NCI-H2227 (cell line): Measurements from ENCODE around the gene PTPN13.
A peak's percentile ranks its signal among the peaks of the same experiment; 100 is the strongest.

Experiments
- DNase-seq: peaks from one replicate; lab custom pipeline; 2025; ENCODE audit not compliant: unreplicated experiment; lab: John Stamatoyannopoulos, UW

The PTPN13 gene, protein sequence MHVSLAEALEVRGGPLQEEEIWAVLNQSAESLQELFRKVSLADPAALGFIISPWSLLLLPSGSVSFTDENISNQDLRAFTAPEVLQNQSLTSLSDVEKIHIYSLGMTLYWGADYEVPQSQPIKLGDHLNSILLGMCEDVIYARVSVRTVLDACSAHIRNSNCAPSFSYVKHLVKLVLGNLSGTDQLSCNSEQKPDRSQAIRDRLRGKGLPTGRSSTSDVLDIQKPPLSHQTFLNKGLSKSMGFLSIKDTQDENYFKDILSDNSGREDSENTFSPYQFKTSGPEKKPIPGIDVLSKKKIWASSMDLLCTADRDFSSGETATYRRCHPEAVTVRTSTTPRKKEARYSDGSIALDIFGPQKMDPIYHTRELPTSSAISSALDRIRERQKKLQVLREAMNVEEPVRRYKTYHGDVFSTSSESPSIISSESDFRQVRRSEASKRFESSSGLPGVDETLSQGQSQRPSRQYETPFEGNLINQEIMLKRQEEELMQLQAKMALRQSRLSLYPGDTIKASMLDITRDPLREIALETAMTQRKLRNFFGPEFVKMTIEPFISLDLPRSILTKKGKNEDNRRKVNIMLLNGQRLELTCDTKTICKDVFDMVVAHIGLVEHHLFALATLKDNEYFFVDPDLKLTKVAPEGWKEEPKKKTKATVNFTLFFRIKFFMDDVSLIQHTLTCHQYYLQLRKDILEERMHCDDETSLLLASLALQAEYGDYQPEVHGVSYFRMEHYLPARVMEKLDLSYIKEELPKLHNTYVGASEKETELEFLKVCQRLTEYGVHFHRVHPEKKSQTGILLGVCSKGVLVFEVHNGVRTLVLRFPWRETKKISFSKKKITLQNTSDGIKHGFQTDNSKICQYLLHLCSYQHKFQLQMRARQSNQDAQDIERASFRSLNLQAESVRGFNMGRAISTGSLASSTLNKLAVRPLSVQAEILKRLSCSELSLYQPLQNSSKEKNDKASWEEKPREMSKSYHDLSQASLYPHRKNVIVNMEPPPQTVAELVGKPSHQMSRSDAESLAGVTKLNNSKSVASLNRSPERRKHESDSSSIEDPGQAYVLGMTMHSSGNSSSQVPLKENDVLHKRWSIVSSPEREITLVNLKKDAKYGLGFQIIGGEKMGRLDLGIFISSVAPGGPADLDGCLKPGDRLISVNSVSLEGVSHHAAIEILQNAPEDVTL (N-terminal part only)

DNA sequence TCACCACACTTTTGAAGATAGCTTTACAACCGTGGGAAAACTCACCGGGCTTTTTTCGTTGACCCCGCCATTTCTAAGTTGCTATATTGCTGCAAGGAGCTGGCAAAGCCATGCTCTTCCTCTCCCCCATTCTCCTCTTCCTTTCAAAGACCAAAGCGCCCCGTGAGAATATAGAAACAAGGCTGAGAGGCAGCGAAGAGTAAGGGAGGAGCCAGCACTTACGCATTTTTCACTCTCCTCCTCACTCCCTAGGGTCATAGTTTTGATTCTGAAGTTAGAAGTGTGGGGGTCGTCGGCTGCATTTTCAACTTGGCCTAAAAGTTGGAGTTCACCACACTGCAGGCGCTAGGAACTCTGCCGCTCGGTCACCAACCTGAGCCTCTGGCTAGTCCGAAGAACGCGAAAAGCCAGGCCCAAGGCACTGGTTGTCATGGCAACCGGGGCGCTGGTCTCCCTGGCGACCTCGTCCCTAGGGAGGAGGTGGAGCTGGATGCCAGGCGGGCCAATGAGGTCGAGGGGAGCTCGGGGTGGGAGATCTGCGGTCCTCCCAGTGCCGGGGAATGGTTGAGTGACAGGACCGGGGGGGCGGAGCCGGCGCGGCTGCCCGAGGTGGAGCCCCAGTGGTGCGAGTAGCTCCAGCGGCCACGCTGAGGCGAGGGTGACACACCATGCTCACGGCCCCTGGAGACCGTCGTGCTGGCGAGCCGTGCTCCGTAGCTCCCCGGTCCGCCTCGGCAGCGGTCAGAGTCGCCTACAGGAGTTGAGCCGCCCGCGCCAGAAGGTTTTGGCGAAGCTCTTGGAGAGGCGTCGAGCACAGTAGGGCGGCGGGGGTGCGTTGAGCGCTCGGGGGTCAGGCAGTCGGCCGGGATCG is at the start of gene PTPN13:
Gene PTPN13 (plus strand): TSS at position 628 of the 871 bp plus-strand sequence. CDS start 40,942 bp downstream, outside the sequence.
- peak; percentile 97 for DNase-seq

DNA sequence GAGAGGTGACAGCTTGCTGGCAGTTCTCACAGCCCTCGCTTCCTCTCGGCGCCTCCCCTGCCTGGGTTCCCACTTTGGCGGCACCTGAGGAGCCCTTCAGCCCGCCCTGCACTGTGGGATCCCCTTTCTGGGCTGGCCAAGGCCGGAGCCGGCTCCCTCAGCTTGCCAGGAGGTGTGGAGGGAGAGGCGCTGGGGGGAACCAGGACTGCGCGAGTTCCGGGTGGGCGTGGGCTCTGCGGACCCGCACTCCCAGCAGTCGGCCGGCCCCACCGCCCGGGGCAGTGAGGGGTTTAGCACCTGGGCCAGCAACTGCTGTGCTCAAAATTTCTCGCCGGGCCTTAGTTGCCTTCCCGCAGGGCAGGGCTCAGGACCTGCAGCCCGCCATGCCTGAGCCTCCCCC is 47.0 kb upstream of the PTPN13 start:
- DNase-seq, result no peak

DNA sequence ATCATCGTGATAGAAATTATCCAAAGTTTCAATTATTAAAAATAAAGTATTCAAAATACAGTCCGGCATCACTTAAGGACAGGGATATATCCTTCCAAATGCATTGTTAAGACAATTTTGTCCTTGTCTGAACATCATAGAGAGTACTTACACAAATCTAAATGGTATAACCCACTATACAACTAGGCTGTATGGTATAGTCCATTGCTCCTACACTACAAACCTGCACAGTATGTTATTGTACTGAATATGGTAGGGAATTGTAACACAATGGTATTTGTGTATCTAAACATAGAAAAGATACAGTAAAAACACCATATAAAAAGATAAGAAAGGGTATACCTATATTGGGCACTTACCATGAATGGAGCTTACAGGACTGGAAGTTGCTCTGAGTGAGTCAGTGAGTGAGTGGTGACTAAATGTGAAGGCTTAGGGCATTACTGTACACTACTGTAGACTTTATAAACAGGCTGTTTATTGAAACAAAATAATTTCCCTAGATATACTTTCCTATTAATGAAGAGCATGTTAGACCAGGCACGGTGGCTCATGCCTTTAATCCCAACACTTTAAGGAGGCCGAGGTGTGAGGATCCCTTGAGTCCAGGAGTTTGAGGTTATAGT is 44.8 kb upstream of the PTPN13 start:
- no peak for DNase-seq

DNA sequence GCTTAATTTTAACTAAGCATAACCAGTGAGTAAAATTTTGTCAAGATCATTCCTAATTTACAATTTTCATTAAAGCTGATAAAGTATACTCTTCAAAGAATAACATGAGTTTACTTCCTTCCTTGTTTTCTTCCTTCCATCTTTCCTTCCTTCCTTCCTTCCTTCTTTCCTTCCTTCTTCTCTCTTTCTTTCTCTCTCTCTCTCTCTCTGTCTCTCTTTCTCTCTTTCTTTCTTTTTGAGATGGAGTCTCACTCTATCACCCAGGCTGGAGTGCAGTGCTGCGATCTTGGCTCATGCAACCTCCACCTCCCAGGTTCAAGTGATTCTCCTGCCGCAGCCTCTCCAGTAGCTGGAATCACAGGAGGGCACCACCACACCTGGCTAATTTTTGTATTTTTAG is 42.7 kb upstream of the PTPN13 start:
- DNase-seq, result no peak

DNA sequence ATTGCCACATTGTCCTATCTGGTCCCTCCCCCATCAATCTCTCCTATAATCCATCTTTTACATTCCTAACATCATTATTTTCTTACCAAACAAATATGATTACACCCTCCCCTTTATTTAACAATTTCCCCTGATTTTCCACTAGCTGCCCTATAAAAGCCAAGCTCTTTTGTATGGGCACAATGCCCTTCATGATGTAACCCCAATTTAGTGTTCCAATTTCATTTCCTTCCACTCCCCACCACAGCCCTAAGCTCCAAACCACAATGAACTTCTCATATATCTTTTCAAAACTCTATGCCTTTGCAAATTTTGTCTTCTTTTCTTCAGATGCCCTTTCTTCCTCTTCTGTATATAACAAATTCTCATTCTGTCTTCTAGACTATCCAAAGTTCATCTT is 39.5 kb upstream of the PTPN13 start:
- DNase-seq, result no peak

DNA sequence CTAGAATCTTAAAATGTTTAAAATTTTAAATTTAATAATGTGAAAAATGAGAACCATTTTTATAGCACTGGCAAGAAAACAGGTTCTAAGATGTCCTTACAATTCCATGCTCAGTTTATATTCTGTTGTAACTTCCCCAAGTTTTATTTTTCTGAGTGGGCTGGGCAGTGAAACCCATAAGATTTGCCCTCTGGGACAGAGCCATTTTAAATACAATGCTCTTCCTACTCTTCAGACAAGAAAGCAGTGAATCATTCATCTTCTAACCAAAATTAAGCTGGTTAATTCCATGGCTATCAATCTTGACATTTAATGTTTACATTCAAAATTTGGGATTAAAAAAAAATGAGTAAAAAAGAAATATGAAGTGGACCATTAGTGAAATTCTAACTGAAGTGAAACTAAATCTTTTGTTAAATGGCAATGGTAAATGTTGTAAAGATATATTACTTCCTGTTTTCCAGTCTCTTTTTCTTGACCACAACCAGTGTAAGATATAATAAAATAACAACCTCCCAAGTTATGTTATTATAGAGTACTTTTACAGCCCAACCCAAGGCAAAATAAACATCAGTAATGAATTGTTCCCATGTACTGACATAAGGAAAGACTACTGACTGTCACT is 37.2 kb upstream of the PTPN13 start:
- DNase-seq, result no peak

DNA sequence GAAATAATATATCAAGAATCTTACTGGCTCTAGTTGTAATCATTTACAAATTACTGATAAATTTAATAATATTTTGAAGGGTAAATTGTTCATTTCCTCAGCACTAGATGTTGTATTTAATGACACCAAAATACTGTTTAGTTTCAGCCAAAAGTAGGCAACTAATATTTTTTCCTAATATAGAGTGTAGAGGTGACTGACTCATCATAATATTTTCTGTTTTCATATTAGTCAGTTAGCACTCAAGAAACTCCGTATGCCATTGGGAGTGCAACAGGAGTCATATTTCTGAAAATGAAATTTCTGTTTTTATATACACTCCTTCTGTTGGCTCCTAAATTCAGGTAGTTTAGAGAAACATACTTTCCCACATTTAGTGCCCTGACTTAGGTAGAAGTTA is 36.6 kb upstream of the PTPN13 start:
- no peak for DNase-seq

DNA sequence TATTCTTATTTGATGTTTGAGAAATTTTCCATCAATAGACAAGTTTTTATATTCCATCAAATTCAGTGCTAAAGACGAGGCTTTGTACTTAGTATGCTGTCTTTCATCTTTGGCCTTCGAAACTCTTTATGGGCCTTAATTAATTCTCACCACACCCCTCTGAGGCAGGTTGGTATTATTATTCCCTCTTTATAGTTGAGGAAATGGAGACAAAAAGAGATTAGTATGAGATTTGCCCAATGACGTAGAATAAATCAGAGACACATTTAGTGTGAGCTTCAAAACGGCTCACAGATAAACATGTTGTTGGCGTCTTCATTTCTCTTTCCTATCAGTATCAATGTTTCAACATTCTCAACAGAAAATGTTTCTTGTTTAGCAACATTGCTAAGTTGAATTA is 35.9 kb upstream of the PTPN13 start:
- no peak for DNase-seq

DNA sequence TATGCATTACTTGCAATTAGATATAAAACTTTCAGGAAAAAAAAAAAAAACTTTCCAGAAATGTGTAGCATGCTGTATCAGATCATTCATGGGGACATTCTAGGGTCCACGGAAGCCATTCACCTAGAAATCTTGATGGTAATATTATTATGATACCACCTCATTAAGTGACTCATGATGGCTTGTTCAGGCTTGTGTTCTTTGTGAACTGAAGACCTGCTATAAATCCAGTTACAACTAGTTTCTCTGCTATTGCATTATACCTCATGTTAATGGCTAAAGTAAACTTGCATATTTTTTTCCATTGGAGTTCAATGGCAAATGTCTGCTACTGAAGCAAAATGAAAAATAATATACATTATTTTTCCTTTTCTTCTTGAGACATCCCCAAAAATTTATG is 35.3 kb upstream of the PTPN13 start:
- no peak for DNase-seq

DNA sequence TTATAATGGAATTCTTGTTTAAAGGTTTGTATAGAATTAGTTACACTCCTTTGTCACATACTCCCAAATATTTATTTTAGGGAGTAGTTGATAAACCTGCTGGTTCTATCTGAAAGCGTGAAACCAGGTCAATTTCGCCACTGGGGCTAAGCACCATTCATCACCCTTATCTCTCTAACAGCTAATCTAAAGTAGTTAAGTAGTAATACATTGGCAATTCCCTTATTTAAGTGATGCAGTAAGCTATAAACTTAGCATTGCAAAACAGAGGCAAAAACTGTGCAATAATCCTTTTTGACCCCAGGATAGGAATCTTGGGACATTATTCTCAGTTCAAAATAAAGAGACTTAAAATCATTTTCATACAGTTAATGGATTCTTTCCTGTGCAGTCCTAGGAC is 33.7 kb upstream of the PTPN13 start:
- DNase-seq, result no peak

DNA sequence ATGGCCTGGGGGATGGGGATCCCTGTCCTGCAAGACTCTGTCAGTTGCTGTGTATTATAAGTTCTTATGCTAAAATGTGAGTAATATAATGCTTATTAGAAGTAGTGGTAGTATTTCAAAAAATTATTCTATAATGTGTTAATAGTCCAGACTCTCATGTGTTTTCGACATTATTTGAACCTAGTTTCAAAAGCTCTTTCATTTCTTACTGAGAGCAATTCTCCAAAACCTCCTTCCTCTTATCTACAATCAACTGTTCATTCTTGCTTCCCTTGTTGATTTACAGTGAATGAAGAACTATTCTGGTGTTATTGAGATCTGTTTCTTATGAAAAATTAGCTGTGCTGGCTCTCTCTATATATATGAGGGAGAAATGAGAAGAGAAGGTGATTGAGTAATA is 32.9 kb upstream of the PTPN13 start:
- DNase-seq, result no peak

DNA sequence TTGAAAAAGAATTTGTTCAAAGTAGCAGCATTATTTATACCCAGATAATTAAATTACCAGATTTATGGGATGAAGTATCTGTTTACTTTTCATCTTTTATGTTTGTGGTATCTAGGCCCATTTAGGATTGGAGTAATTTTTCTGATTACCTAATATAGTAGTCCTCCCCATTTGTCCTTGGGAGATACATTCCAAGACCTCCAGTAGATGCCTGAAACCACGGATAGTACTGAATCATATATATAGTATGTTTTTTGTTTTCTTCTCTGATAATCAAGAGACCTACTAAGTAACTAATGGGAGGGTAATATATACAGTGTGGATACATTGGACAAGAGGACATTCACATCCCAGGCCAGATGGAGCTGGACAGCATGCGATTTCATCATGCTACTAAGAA is 30.7 kb upstream of the PTPN13 start:
- DNase-seq, result no peak

DNA sequence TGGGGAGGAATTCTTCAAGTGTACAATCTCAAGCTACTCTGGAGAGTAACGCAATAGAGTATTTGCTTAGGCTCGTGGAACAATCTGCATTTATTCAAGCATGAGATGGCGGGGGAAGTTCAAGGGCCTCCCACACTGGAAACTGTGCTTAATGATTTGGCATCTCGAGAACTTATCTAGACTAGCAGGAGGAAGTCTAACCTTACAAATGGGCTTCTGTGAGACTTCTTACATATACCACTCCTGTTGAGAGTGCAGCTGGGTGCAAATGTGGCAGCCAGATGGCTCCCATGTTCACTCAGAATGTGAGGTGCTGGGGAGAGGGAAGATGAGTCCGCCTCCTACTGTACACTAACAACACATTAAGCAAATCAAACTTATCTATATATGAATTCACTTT is 29.3 kb upstream of the PTPN13 start:
- DNase-seq, result no peak

DNA sequence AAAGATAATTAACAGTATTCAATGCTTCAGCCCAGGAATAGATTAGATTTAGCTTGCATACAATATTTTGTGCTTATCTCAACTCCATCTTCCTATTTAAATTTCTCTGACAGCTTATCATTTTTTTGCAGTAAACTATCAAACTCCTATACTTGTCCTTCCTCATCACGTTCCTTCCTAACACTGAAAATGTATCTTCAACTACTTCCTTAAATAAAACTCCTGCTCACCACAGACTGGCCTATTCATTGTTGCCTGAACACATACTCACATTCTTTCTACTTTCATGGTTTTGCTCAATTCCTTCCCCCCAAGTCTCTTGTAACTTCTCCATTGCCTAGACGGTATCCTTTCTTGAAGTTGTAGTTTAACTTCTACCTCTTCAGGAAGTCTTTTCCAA is 28.5 kb upstream of the PTPN13 start:
- DNase-seq, result no peak

DNA sequence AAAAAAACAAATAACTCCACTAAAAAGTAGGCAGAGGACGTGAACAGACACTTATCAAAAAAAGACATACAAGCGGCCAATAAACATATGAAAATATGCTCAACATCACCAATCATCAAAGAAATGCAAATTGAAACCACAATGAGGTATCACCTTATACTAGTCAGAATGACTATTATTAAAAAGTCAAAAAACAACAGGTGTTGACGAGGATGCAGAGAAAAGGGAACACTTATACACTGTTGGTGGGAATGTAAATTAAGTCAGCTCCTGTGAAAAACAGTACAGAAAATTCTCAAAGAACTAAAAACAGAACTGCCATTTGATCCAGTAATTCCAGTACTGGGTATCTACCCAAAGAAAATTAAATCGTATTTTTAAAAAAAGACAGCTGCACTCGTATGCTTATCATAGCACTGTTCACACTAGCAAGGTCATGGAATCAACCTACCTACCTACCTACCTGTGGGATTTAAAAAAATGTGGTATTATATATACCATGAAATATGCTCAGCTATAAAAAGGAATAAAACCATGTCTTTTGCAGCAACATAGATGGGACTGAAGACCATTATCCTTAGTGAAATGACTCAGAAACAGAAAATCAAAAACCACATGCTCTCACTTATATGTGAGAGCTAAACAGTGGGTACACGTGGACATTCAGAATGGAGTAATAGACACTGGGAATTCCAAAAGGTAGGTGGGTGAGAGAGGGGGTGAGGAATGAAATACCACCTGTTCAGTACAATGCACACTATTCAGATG is 24.8 kb upstream of the PTPN13 start:
- DNase-seq, result no peak

DNA sequence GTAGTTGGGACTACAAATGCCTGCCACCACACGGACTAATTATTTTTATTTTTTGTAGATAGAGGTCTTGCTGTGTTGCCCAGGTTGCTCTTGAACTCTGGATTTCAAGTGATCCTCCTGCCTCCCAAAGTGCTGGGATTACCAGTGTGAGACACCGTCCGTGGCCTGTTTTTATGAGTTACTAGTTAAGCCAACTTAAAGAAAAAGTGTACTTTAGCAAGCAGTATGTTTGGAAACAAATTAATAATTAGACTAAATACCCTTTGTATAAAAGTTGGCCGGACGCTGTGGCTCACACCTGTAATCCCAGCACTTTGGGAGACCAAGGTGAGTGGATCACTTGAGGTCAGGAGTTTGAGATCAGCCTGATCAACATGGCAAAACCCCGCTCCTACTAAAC is 14.2 kb upstream of the PTPN13 start:
- no peak for DNase-seq

DNA sequence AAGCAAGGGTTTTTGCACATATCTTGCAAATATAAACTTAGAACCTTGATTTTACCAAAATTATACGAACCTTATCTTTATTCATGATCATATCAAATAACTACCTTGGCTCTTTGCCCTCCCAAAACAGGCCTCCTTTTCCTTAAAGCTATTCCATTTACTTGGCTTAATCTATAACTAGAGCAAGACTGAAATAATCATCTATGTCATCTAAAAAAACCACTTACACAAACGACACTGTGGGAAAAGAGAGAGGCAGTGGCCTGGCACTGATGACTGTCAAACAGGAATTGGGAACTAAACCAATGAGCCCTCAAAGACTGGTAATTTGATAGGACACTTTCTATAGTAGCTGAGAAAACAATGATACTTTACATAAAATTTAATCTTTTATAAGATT is 11.7 kb upstream of the PTPN13 start:
- no peak for DNase-seq

DNA sequence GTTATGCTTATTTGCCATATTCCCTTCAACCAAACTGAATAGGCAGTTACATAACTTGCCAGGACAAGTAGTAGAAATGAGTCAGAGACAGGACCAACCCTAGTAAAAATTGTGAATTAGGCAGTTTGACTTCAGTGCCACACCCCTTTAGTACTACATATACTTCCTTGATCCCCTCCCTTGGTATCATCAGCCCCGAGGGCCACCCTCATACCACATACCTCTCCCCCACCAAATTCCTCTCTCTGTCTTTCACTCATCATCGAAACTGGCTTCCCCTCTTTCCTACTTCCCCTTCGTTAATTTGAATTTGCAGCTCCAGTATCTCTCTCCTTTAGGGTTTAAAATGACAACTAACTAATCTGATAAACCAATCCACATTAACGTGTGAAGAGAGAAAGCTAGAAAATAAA is 7.9 kb upstream of the PTPN13 start:
- no peak for DNase-seq
